ENCODE data around the gene WWOX. TPM values are rescaled to one million over a fixed set of nuclear protein-coding genes. Genes with fewer than 3 reads are reported as not detected.

Gene WWOX
- total RNA-seq, 6 experiments from 2014 or later, result 0.46 to 3.4 (median 1.3) TPM

DNA sequence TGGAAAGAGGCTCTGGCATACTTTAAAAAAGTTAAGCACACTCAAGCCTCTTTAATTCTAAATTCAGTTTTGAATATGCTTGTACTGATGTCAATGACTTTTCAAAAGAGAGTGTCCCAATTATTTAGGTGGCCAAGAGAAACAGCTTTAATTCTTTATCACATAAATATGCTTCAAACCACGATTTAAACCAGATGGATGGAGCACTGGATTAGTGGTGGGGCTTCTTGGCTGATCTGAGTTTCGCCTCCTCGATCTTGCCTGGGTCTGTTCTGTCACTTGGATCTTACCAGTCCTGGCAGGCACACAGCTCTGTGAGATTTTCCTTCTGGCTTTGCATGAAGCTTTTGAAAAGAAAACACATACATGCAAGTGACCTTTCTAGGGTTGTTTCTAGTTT is 1033.2 kb downstream of the WWOX start:
- H3K36me3 Mint-ChIP-seq (ENCODE audit: low read depth), result no peaks in the 10 kb centered on the region

DNA sequence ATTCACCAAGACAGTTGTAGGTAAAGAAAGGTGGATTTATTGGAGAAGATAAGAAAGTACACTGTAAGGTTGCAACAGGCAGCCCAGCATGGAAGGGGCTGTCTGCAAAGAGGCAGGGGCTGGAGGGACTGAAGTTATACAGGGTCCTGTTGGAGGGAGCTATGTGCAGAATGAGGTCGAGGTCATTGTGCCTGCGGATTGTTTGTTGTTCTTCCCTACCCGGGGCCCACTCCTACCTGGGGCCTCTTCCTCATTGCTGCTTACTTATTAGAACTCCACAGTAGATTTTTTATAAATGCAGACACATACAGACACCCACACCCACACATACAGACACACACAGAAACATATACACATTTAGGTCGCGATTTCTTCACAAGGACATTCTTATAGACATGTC is 1034.8 kb downstream of the WWOX start:
- Mint-ChIP-seq H3K9me3 (peaks cover 66% of the 10 kb centered on the region), H3K27ac (no peak overlapping the region), H3K36me3 (ENCODE audit: low read depth) (no peaks in the 10 kb centered on the region), H3K27me3 (ENCODE audit: insufficient read depth) (no peaks in the 10 kb centered on the region), H3K4me1 (ENCODE audit: low read depth) (no peaks in the 10 kb centered on the region), H3K4me3 (no peak overlapping the region)
- TF ChIP-seq, protein P1, sequence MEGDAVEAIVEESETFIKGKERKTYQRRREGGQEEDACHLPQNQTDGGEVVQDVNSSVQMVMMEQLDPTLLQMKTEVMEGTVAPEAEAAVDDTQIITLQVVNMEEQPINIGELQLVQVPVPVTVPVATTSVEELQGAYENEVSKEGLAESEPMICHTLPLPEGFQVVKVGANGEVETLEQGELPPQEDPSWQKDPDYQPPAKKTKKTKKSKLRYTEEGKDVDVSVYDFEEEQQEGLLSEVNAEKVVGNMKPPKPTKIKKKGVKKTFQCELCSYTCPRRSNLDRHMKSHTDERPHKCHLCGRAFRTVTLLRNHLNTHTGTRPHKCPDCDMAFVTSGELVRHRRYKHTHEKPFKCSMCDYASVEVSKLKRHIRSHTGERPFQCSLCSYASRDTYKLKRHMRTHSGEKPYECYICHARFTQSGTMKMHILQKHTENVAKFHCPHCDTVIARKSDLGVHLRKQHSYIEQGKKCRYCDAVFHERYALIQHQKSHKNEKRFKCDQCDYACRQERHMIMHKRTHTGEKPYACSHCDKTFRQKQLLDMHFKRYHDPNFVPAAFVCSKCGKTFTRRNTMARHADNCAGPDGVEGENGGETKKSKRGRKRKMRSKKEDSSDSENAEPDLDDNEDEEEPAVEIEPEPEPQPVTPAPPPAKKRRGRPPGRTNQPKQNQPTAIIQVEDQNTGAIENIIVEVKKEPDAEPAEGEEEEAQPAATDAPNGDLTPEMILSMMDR (IDR thresholded peaks at IDR 0.05), result no peak
- no peak for DNase-seq

More for the DNA sequence above, 1033.2 kb downstream of the WWOX start:
- no peaks in the 10 kb centered on the region for H3K27me3 Mint-ChIP-seq (ENCODE audit: insufficient read depth)
- H3K4me3 Mint-ChIP-seq, result no peak overlapping the region
- no peak overlapping the region for H3K27ac Mint-ChIP-seq
- TF ChIP-seq, protein P1 (IDR thresholded peaks at IDR 0.05), result no peak
- peaks cover 55% of the 10 kb centered on the region for H3K9me3 Mint-ChIP-seq
- no peak for DNase-seq
- H3K4me1 Mint-ChIP-seq (ENCODE audit: low read depth), result no peaks in the 10 kb centered on the region

DNA sequence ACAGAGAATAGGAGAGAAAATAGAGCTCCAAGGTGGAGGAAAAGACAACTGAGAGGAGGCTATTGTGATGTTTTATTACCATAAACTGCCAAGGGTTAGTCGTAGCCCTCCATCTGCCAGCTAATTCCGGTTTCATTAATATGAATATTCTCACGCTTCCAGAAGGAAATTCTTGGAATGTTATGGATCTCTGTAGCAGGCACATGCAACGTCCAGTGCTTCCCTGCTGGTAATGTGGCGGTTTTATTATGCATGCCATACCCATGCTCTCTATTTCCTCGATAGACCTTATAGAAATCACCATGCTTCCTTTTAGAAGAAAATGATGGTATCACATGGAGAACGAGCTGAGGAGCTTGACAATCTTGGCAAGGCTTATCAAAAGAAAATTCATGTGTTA is 1037.5 kb downstream of the WWOX start:
- Mint-ChIP-seq H3K4me3 (no peak overlapping the region), H3K36me3 (ENCODE audit: low read depth) (no peaks in the 10 kb centered on the region), H3K27me3 (ENCODE audit: insufficient read depth) (no peaks in the 10 kb centered on the region), H3K4me1 (ENCODE audit: low read depth) (no peaks in the 10 kb centered on the region), H3K27ac (no peak overlapping the region), H3K9me3 (peaks cover 71% of the 10 kb centered on the region)
- TF ChIP-seq, protein P1 (IDR thresholded peaks at IDR 0.05), result no peak
- no peak for DNase-seq

DNA sequence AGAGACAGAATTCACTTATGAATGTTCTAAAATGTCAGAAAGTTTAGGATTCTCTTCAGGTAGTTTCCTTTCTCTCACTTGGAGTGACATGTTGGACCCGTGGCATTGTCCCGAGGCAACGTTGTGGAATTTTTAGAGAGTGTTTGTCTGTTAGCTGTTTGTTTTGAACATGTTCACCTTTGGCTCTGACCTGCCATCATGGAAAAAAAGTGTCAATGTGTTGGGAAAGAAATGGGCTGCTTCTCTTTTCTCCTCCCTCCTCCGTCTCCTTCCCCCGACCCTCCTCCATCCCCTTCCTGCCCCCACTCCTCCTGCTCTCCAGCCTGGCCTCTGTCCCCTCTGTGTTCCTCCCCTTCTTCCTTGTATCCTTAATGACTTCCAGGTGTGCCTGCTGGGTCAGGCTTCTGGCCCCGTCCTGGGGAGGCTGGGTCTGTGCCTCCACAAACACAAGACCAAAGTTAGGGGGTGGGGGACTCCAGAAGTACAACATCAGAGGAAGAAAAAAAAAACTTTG is 1038.0 kb downstream of the WWOX start:
- TF ChIP-seq, protein P1 (IDR thresholded peaks at IDR 0.05), result no peak
- Mint-ChIP-seq H3K9me3 (peaks cover 73% of the 10 kb centered on the region), H3K36me3 (ENCODE audit: low read depth) (no peaks in the 10 kb centered on the region), H3K4me3 (no peak overlapping the region), H3K4me1 (ENCODE audit: low read depth) (no peaks in the 10 kb centered on the region), H3K27me3 (ENCODE audit: insufficient read depth) (no peaks in the 10 kb centered on the region), H3K27ac (no peak overlapping the region)
- no peak for DNase-seq

DNA sequence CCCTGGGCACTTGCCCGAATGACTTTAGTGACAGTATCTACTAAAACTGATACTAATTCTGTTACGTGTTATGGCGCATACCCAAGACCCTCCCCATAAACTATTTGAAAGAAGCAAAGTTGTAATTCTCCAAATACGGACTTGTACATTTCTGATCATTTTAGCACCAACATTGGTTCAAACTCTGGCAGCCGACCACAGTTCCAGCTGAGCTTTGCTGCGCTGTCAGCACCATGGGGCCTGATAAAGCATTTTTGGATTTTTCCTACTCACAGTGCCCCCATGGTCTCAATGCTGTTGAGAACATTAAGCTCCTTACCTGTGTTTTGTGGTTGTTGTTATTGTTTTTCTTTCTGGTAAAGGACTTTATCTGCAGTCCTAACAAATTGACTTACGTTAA is 1040.3 kb downstream of the WWOX start:
- no peak for DNase-seq
- Mint-ChIP-seq H3K27ac (no peak overlapping the region), H3K9me3 (peaks cover 61% of the 10 kb centered on the region), H3K4me3 (no peak overlapping the region), H3K4me1 (ENCODE audit: low read depth) (no peaks in the 10 kb centered on the region), H3K27me3 (ENCODE audit: insufficient read depth) (no peaks in the 10 kb centered on the region), H3K36me3 (ENCODE audit: low read depth) (no peaks in the 10 kb centered on the region)
- TF ChIP-seq, protein P1 (IDR thresholded peaks at IDR 0.05), result no peak

DNA sequence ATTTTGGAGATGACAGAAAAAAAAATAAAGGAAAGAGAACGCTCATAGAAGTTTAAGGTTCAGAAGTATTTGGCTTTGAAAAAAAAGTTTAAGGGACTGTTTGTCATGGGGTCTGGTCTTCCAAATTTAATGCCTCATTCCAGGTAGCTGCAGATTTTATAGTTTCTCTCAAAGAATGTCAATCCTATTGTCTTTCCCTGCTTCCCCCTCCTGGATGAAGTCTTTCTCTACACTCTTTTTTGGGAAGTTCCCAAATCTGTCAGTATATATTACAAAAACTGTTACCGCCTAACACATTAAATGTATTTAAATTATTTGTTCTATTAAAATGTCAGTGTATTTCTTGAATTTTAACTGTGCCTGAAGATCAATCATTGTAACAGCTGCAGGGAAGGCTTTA is 1043.6 kb downstream of the WWOX start:
- Mint-ChIP-seq H3K4me1 (ENCODE audit: low read depth) (no peaks in the 10 kb centered on the region), H3K27ac (no peak overlapping the region), H3K27me3 (ENCODE audit: insufficient read depth) (no peaks in the 10 kb centered on the region), H3K36me3 (ENCODE audit: low read depth) (no peaks in the 10 kb centered on the region), H3K9me3 (peaks cover 44% of the 10 kb centered on the region), H3K4me3 (no peak overlapping the region)
- TF ChIP-seq, protein P1 (IDR thresholded peaks at IDR 0.05), result no peak
- no peak for DNase-seq
